ENCODE measurements around the gene TAS2R7.

GRCh38 chr12:10826258-10826657 lies 23.8 kb upstream of the TAS2R7 start, which contains the start of gene TAS2R10:
- TF ChIP-seq, protein P1, sequence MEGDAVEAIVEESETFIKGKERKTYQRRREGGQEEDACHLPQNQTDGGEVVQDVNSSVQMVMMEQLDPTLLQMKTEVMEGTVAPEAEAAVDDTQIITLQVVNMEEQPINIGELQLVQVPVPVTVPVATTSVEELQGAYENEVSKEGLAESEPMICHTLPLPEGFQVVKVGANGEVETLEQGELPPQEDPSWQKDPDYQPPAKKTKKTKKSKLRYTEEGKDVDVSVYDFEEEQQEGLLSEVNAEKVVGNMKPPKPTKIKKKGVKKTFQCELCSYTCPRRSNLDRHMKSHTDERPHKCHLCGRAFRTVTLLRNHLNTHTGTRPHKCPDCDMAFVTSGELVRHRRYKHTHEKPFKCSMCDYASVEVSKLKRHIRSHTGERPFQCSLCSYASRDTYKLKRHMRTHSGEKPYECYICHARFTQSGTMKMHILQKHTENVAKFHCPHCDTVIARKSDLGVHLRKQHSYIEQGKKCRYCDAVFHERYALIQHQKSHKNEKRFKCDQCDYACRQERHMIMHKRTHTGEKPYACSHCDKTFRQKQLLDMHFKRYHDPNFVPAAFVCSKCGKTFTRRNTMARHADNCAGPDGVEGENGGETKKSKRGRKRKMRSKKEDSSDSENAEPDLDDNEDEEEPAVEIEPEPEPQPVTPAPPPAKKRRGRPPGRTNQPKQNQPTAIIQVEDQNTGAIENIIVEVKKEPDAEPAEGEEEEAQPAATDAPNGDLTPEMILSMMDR (IDR thresholded peaks at IDR 0.05) = no peak
- no peak for TF ChIP-seq POLR2A (IDR thresholded peaks at IDR 0.05)
